ENCODE measurements around the gene FAM20C.

The FAM20C gene

GRCh38 chr7:250523-250922 is 58.2 kb downstream of the FAM20C start:
- H2BK12ac ChIP-seq (ENCODE audit: low read length in 2 of 2) = no peak overlapping the region
- H3K18ac ChIP-seq (ENCODE audit: low read depth in 1 of 2, low read length in 2 of 2) = no peak overlapping the region
- H2BK5ac ChIP-seq (ENCODE audit: low read depth, low read length, poor library complexity, severe bottlenecking) = no peak overlapping the region
- H3K4me1 ChIP-seq (ENCODE audit: control insufficient read depth, insufficient read depth, low read depth, low read length) = no peaks in the 10 kb centered on the region
- H2BK15ac ChIP-seq (ENCODE audit: low read depth, poor library complexity, severe bottlenecking) = peak overlapping the region; percentile 68
- H2BK120ac ChIP-seq (ENCODE audit: low read depth, low read length) = no peak overlapping the region
- H3K27ac ChIP-seq (ENCODE audit: low read length, poor library complexity, severe bottlenecking) = no peak overlapping the region
- 84% methylated on average over 15 of the region's 15 CpGs for WGBS
- H4K8ac ChIP-seq (ENCODE audit: low read length) = no peak overlapping the region
- H3K79me1 ChIP-seq (replicated peaks; ENCODE audit: low read length, poor library complexity, severe bottlenecking) = peaks cover 4% of the 10 kb centered on the region
- no peak overlapping the region for H3K4me3 ChIP-seq (ENCODE audit: insufficient read depth in 1 of 2, low read depth in 1 of 2, low read length in 2 of 2)
- no peaks in the 10 kb centered on the region for H3K9me3 ChIP-seq (ENCODE audit: control insufficient read depth, low read length)
- H4K91ac ChIP-seq (ENCODE audit: low read length) = no peak overlapping the region
- H3K9ac ChIP-seq (ENCODE audit: low read length) = no peak overlapping the region
- DNase-seq = no peak
- peaks cover 93 to 94% of the 10 kb centered on the region in 2 experiments for H3K36me3 ChIP-seq (ENCODE audit: control insufficient read depth in 1 of 2, insufficient read depth in 2 of 2, low read depth in 1 of 2, low read length in 2 of 2)
- no peak overlapping the region for H3K4me2 ChIP-seq (ENCODE audit: low read length, poor library complexity, severe bottlenecking)
- H3K14ac ChIP-seq (ENCODE audit: low read length in 2 of 2) = no peak overlapping the region
- no peak overlapping the region for H2AFZ ChIP-seq (ENCODE audit: low read depth, low read length)
- no peaks in the 10 kb centered on the region for H3K27me3 ChIP-seq (ENCODE audit: control insufficient read depth in 1 of 2, insufficient read depth in 1 of 2, low read length in 2 of 2)
- H3K23ac ChIP-seq (ENCODE audit: low read length in 2 of 2) = no peak overlapping the region
- no peak overlapping the region for H3K4ac ChIP-seq (ENCODE audit: low read depth in 1 of 2, low read length in 2 of 2)
- no peak overlapping the region for H2AK5ac ChIP-seq (ENCODE audit: low read length, severe bottlenecking)

GRCh38 chr7:251005-251404 is 58.6 kb downstream of the FAM20C start:
- H3K4me3 ChIP-seq (ENCODE audit: insufficient read depth in 1 of 2, low read depth in 1 of 2, low read length in 2 of 2) = no peak overlapping the region
- H3K23ac ChIP-seq (ENCODE audit: low read length in 2 of 2) = no peak overlapping the region
- H2BK15ac ChIP-seq (ENCODE audit: low read depth, poor library complexity, severe bottlenecking) = no peak overlapping the region
- no peak overlapping the region for H3K4me2 ChIP-seq (ENCODE audit: low read length, poor library complexity, severe bottlenecking)
- no peak for DNase-seq
- H2AK5ac ChIP-seq (ENCODE audit: low read length, severe bottlenecking) = no peak overlapping the region
- no peaks in the 10 kb centered on the region for H3K4me1 ChIP-seq (ENCODE audit: control insufficient read depth, insufficient read depth, low read depth, low read length)
- H3K9me3 ChIP-seq (ENCODE audit: control insufficient read depth, low read length) = no peaks in the 10 kb centered on the region
- H4K8ac ChIP-seq (ENCODE audit: low read length) = no peak overlapping the region
- H2AFZ ChIP-seq (ENCODE audit: low read depth, low read length) = no peak overlapping the region
- peaks cover 93 to 97% of the 10 kb centered on the region in 2 experiments for H3K36me3 ChIP-seq (ENCODE audit: control insufficient read depth in 1 of 2, insufficient read depth in 2 of 2, low read depth in 1 of 2, low read length in 2 of 2)
- H2BK5ac ChIP-seq (ENCODE audit: low read depth, low read length, poor library complexity, severe bottlenecking) = no peak overlapping the region
- H3K27me3 ChIP-seq (ENCODE audit: control insufficient read depth in 1 of 2, insufficient read depth in 1 of 2, low read length in 2 of 2) = no peaks in the 10 kb centered on the region
- peaks cover 2% of the 10 kb centered on the region for H3K79me1 ChIP-seq (replicated peaks; ENCODE audit: low read length, poor library complexity, severe bottlenecking)
- H3K9ac ChIP-seq (ENCODE audit: low read length) = no peak overlapping the region
- H2BK120ac ChIP-seq (ENCODE audit: low read depth, low read length) = no peak overlapping the region
- WGBS = 96% methylated on average over 20 of the region's 20 CpGs
- H3K27ac ChIP-seq (ENCODE audit: low read length, poor library complexity, severe bottlenecking) = no peak overlapping the region
- H3K4ac ChIP-seq (ENCODE audit: low read depth in 1 of 2, low read length in 2 of 2) = no peak overlapping the region
- no peak overlapping the region for H3K18ac ChIP-seq (ENCODE audit: low read depth in 1 of 2, low read length in 2 of 2)
- no peak overlapping the region for H4K91ac ChIP-seq (ENCODE audit: low read length)
- H3K14ac ChIP-seq (ENCODE audit: low read length in 2 of 2) = no peak overlapping the region
- H2BK12ac ChIP-seq (ENCODE audit: low read length in 2 of 2) = no peak overlapping the region

GRCh38 chr7:251446-252175 is 59.2 kb downstream of the FAM20C start:
- H3K4me2 ChIP-seq (ENCODE audit: low read length, poor library complexity, severe bottlenecking) = no peak overlapping the region
- WGBS = 89% methylated on average over 21 of the region's 21 CpGs
- no peak overlapping the region for H3K27ac ChIP-seq (ENCODE audit: low read length, poor library complexity, severe bottlenecking)
- no peak overlapping the region for H4K8ac ChIP-seq (ENCODE audit: low read length)
- no peaks in the 10 kb centered on the region for H3K27me3 ChIP-seq (ENCODE audit: control insufficient read depth in 1 of 2, insufficient read depth in 1 of 2, low read length in 2 of 2)
- no peaks in the 10 kb centered on the region for H3K9me3 ChIP-seq (ENCODE audit: control insufficient read depth, low read length)
- no peak overlapping the region for H2BK5ac ChIP-seq (ENCODE audit: low read depth, low read length, poor library complexity, severe bottlenecking)
- DNase-seq = no peak
- no peak overlapping the region for H3K4ac ChIP-seq (ENCODE audit: low read depth in 1 of 2, low read length in 2 of 2)
- H2BK12ac ChIP-seq (ENCODE audit: low read length in 2 of 2) = no peak overlapping the region
- H3K4me1 ChIP-seq (ENCODE audit: control insufficient read depth, insufficient read depth, low read depth, low read length) = no peaks in the 10 kb centered on the region
- H2AFZ ChIP-seq (ENCODE audit: low read depth, low read length) = no peak overlapping the region
- H3K36me3 ChIP-seq (ENCODE audit: control insufficient read depth in 1 of 2, insufficient read depth in 2 of 2, low read depth in 1 of 2, low read length in 2 of 2) = peaks cover 93 to 97% of the 10 kb centered on the region in 2 experiments
- no peak overlapping the region for H3K9ac ChIP-seq (ENCODE audit: low read length)
- H4K91ac ChIP-seq (ENCODE audit: low read length) = no peak overlapping the region
- no peak overlapping the region for H3K18ac ChIP-seq (ENCODE audit: low read depth in 1 of 2, low read length in 2 of 2)
- no peak overlapping the region for H2BK120ac ChIP-seq (ENCODE audit: low read depth, low read length)
- no peak overlapping the region for H3K4me3 ChIP-seq (ENCODE audit: insufficient read depth in 1 of 2, low read depth in 1 of 2, low read length in 2 of 2)
- H3K79me1 ChIP-seq (replicated peaks; ENCODE audit: low read length, poor library complexity, severe bottlenecking) = peaks cover 2% of the 10 kb centered on the region
- H2AK5ac ChIP-seq (ENCODE audit: low read length, severe bottlenecking) = no peak overlapping the region
- no peak overlapping the region for H3K14ac ChIP-seq (ENCODE audit: low read length in 2 of 2)
- no peak overlapping the region for H2BK15ac ChIP-seq (ENCODE audit: low read depth, poor library complexity, severe bottlenecking)
- H3K23ac ChIP-seq (ENCODE audit: low read length in 2 of 2) = no peak overlapping the region

- no peak overlapping the region for H2BK15ac ChIP-seq (ENCODE audit: low read depth, poor library complexity, severe bottlenecking)
- H3K4me1 ChIP-seq (ENCODE audit: control insufficient read depth, insufficient read depth, low read depth, low read length) = no peaks in the 10 kb centered on the region
- no peak overlapping the region for H3K9ac ChIP-seq (ENCODE audit: low read length)
Observed at GRCh38 chr7:252216-252965, 60.0 kb downstream of the FAM20C start.

More at GRCh38 chr7:252216-252965, 60.0 kb downstream of the FAM20C start:
- Histone ChIP-seq H4K91ac (ENCODE audit: low read length) (no peak overlapping the region), H3K4me3 (ENCODE audit: insufficient read depth in 1 of 2, low read depth in 1 of 2, low read length in 2 of 2) (no peak overlapping the region), H3K23ac (ENCODE audit: low read length in 2 of 2) (no peak overlapping the region), H3K27me3 (ENCODE audit: control insufficient read depth in 1 of 2, insufficient read depth in 1 of 2, low read length in 2 of 2) (no peaks in the 10 kb centered on the region), H3K18ac (ENCODE audit: low read depth in 1 of 2, low read length in 2 of 2) (no peak overlapping the region), H3K36me3 (ENCODE audit: control insufficient read depth in 1 of 2, insufficient read depth in 2 of 2, low read depth in 1 of 2, low read length in 2 of 2) (peaks cover 94 to 97% of the 10 kb centered on the region in 2 experiments), H3K4me2 (ENCODE audit: low read length, poor library complexity, severe bottlenecking) (no peak overlapping the region), H3K27ac (ENCODE audit: low read length, poor library complexity, severe bottlenecking) (no peak overlapping the region), H3K79me1 (replicated peaks; ENCODE audit: low read length, poor library complexity, severe bottlenecking) (peaks cover 2% of the 10 kb centered on the region), H2AK5ac (ENCODE audit: low read length, severe bottlenecking) (no peak overlapping the region), H2BK12ac (ENCODE audit: low read length in 2 of 2) (no peak overlapping the region), H4K8ac (ENCODE audit: low read length) (no peak overlapping the region), H3K14ac (ENCODE audit: low read length in 2 of 2) (no peak overlapping the region), H2BK120ac (ENCODE audit: low read depth, low read length) (no peak overlapping the region), H2BK5ac (ENCODE audit: low read depth, low read length, poor library complexity, severe bottlenecking) (no peak overlapping the region), H2AFZ (ENCODE audit: low read depth, low read length) (no peak overlapping the region), H3K4ac (ENCODE audit: low read depth in 1 of 2, low read length in 2 of 2) (no peak overlapping the region), H3K9me3 (ENCODE audit: control insufficient read depth, low read length) (no peaks in the 10 kb centered on the region)
- 92% methylated on average over 29 of the region's 29 CpGs for WGBS
- no peak for DNase-seq
